Measurements from ENCODE around the gene SF3A1. TPM values are rescaled to one million over a fixed set of nuclear protein-coding genes. Genes with fewer than 3 reads are reported as not detected.

The SF3A1 gene
- total and polyA plus RNA-seq, 2 of the 13 experiments (the other 11 are each of a cell fraction or from before 2014, with no cell fraction given) = 10.0 to 22.0 TPM

DNA sequence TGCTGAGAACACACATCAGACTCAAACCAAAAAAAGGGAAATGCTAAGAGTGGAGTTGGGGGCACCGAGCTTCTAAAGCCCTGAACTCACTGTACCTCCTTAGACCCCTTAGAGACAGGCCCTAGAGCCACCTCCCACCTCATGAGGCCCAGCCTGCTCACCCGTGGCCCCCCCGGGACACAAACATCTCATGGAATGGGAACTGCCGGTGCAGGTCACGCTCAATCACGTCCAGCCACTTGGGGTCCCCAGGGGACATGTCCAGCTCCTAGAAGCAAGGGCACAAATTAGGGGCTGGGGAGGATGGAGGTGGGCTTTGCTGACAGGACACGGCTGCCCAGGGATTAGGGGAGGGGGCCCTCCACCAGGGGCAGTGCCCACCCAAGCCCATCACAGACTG is 61.1 kb downstream of the SF3A1 start (continued):
- TF ChIP-seq AHDC1 (CRISPR knock-in tag; IDR thresholded peaks at IDR 0.05; ENCODE audit: borderline replicate concordance) = no peak
- TF ChIP-seq, protein P1, sequence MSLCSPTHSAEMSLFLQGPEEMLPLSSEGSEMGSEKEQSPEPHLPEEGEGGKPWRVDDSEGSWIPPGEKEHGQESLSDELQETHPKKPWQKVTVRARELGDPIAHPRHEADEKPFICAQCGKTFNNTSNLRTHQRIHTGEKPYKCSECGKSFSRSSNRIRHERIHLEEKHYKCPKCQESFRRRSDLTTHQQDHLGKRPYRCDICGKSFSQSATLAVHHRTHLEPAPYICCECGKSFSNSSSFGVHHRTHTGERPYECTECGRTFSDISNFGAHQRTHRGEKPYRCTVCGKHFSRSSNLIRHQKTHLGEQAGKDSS (CRISPR knock-in tag; IDR thresholded peaks at IDR 0.05; ENCODE audit: borderline replicate concordance, low read depth) = no peak
- no peak for TF ChIP-seq RNF2 (conservative IDR thresholded peaks at IDR 0.05; ENCODE audit: low read depth)
- TF ChIP-seq ZNF775 (CRISPR knock-in tag; IDR thresholded peaks at IDR 0.05; ENCODE audit: borderline replicate concordance) = no peak
- TF ChIP-seq, protein P2, sequence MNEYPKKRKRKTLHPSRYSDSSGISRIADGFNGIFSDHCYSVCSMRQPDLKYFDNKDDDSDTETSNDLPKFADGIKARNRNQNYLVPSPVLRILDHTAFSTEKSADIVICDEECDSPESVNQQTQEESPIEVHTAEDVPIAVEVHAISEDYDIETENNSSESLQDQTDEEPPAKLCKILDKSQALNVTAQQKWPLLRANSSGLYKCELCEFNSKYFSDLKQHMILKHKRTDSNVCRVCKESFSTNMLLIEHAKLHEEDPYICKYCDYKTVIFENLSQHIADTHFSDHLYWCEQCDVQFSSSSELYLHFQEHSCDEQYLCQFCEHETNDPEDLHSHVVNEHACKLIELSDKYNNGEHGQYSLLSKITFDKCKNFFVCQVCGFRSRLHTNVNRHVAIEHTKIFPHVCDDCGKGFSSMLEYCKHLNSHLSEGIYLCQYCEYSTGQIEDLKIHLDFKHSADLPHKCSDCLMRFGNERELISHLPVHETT (CRISPR knock-in tag; conservative IDR thresholded peaks at IDR 0.05) = no peak
